ENCODE data around the gene PLXNA1.

The PLXNA1 gene

DNA sequence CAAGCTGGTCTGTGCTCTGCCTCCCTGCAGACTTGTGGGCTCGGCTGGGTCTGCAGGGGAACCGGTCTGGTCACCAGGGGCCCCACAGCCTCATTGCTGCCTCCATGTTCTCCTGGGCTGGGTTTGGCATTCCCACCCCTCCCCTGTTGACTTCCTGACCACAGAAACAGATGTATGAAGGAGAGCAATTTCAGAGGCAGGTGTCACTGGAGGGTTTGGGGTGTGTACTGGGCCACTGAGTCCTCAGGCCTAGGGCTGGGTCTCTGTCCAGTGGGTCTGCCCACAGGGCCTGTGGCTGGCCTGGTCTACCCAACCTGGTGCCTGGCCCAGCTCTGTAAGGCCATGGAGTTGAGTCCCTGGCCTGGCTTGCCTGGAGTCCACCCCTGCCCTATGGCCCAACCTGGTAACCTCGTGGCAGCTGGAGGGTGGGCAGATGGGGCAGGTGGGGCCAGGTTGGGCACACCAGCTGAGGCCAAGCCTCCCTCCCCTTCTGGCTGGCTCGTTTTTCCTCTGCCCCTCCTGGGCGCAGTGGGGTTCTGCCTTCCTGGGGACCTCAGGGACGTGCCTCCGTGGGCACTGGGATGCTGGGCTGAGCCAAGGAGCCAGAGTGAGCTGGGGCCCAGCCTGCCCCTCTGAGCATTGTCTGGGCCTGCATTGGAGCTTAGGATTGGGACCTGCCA is 20.8 kb downstream of the PLXNA1 start:
- no peak for DNase-seq

DNA sequence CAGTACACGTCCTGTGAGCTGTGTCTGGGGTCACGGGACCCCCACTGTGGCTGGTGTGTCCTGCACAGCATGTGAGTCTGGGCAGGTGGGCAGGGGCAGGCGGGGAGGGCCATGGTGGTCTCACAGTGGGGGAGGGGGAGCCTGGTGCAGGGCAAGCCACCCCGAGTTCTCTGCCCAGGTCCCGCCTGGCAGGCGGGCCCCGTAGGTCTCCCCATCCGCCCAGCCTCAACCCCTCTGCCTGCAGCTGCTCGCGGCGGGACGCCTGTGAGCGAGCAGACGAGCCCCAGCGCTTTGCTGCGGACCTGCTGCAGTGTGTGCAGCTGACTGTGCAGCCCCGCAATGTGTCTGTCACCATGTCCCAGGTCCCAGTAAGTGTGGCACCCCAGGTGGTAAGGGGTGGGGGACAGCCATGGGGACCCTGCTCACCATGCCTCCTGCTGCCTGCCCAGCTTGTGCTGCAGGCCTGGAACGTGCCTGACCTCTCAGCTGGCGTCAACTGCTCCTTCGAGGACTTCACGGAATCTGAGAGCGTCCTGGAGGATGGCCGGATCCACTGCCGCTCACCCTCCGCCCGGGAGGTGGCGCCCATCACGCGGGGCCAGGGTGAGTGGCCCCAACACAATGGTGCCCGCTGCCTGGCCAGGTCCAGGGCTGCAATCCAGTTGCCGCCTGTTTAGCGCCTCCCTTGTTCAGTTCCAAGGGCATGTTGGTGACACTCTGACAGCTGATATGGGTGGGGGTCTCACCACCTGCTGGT is 21.9 kb downstream of the PLXNA1 start:
- no peak for DNase-seq

DNA sequence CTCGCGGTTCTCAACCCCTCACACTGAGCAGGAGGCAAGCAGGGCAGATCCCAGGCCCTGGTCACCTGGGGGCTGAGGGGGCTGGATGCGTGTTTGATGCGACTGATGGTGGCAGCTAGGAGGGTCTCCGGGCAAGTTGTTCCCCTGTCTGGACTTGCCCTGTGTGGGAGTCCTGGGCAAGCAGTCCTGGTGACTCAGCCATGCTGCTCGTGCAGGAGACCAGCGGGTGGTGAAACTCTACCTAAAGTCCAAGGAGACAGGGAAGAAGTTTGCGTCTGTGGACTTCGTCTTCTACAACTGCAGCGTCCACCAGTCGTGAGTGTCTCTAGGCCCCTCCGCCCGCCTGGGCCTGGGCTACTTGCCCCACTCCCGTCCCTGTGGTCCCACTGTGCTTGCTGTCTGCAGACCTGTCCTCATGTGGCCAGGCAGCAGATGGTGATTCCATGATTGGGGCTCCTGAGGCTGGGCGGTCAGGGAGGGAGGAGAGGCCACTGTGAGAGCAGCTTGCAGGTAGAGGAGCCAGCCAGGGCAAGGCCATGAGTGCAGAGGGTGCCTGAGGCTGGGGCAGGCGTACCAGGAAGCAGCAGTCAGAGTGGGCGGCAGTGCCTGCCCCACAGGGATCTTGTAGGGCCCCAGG is 23.1 kb downstream of the PLXNA1 start:
- DNase-seq: no peak

- DNase-seq: no peak
These were observed 24.0 kb downstream of the PLXNA1 start for GRCh38 chr3:127006781-127007436.

DNA sequence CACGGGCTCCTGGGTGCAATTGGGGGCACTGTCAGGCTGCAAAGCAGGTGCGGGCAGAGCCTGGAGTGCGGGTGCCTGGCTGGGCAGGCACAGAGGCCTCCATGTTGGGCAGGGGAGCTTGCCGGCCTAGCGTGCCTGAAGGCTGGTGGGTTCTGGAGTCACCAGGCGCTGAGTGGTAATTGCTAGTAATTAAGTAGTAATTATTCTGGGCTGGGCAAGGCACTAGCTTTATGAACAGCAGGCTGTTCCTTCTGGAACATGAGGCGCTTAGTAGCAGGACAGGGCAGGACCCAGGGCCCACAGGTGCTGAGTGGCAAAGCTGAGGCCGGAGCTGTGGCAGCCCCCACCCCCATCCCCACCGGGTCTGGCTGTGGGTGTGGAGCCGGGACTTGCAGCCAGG is 25.3 kb downstream of the PLXNA1 start:
- DNase-seq: no peak

- no peak for DNase-seq
These were observed 26.6 kb downstream of the PLXNA1 start for GRCh38 chr3:127009531-127009930.

- no peak for DNase-seq
These were observed 28.5 kb downstream of the PLXNA1 start for GRCh38 chr3:127011270-127011992.

GRCh38 chr3:127012091-127012490 is 29.2 kb downstream of the PLXNA1 start:
- DNase-seq: no peak

DNA sequence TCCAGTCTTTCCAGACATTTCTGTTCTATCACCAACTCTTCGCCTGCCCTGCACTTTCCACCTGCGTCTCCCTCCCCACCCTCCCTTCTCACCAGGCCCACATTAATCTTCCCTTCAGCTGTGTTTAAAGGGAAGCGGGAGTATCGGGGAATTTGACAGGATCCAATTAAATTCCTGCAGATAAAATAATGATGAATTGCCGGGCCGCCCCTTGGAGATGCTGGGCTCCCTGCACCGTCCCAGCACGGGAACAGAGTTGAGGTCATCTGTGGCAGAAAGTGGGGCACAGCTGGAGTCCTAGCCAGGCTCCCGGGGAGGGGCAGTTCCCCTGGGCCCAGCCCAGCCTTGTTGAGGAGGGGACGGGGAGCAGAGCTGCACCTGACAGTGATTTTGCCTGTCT is 30.3 kb downstream of the PLXNA1 start:
- no peak for DNase-seq

GRCh38 chr3:127013758-127014535 is 31.0 kb downstream of the PLXNA1 start:
- DNase-seq: no peak

DNA sequence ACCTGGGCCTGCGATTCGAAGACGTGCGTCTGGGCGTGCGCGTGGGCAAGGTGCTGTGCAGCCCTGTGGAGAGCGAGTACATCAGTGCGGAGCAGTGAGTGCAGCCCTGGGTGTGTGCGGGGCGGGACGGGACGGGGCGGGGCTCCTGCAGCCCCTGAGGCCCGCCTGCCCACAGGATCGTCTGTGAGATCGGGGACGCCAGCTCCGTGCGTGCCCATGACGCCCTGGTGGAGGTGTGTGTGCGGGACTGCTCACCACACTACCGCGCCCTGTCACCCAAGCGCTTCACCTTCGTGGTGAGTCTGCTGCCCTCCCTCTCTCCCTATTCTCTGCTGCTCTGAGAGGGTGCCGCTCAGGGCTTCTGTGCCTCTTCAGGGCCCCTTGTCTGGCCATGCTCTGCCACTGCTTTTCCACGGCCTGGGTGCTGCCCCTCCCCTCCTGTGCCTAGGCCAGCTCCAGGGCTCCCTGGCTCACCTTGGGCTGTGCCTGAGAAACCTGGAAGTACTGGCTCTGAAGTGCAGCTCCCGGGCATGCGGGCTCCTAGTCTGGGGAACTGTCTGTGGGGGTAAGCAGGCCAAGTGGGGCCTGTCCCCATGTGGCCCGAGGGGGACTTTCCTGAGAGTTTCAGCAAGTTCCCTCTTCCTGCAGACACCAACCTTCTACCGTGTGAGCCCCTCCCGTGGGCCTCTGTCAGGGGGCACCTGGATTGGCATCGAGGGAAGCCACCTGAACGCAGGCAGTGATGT is 31.8 kb downstream of the PLXNA1 start:
- no peak for DNase-seq

DNA sequence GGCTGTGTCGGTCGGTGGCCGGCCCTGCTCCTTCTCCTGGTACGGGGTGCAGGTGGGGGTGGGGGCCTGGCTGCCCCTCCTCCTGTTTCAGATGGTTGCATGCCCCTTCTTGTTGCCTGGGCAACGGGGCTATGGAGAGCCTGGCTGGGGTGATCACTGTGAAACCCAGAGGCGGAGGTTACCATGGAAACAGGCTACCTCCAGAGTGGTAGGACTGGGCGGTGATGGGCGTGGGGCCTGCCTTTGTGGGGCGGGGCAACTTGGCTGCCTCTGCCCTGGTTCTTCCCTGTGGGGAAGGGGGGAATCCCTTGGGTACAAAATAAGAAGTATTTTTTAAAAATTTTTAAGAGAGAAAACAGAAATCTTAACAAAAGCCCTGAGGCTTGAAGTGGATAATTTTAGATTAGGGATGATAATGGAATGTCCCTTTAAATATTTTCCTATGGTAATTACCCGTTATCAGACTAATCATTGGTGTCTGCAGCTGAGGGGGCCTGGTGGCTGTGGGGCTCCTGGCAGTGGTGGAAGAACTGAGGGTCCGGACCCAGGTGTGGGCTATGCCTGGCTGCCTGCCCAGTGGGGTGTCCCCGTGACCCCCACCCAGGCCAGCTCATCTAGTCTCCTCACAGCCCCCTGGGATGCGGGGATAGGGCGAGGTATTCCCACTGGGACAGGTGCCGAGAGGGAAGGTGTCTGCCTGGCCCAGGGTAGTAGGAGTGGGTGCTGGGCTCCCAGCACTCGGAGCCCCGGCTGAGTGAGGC is 32.5 kb downstream of the PLXNA1 start:
- no peak for DNase-seq

- DNase-seq: no peak
These were observed 33.1 kb downstream of the PLXNA1 start for GRCh38 chr3:127016043-127016343.

DNA sequence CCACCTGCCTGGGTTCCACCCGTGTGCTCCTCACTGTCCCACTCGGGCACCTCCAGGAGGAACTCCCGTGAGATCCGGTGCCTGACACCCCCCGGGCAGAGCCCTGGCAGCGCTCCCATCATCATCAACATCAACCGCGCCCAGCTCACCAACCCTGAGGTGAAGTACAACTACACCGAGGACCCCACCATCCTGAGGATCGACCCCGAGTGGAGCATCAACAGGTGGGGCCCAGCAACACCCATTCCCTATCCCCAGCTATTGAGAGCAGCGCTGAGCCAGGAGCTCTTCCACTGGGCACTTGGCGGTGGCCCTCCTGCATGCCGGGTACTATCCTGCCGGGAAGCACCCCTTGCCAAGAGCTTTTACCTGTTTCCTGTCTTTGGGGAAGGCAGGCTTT is 33.5 kb downstream of the PLXNA1 start:
- no peak for DNase-seq

GRCh38 chr3:127017229-127017628 is 34.3 kb downstream of the PLXNA1 start:
- no peak for DNase-seq

- no peak for DNase-seq
These were observed 34.9 kb downstream of the PLXNA1 start for GRCh38 chr3:127017781-127018180.

DNA sequence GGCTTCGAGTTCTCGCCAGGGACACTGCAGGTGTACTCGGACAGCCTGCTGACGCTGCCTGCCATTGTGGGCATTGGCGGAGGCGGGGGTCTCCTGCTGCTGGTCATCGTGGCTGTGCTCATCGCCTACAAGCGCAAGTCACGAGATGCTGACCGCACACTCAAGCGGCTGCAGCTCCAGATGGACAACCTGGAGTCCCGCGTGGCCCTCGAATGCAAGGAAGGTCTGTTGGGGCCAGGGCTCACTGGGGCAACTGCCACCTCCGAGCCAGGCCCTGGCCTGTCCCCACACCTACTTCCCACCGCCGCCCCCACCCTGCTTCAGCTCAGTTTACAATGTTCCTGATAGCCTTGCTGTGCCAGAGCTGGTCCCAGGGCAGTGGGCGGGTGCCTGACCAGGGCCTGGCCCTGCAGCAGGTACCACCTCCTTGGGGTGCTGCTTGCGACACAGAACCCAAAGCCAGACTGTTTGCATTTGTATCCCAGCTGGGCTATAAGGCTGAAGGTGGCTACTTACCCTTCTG is 35.5 kb downstream of the PLXNA1 start:
- no peak for DNase-seq

DNA sequence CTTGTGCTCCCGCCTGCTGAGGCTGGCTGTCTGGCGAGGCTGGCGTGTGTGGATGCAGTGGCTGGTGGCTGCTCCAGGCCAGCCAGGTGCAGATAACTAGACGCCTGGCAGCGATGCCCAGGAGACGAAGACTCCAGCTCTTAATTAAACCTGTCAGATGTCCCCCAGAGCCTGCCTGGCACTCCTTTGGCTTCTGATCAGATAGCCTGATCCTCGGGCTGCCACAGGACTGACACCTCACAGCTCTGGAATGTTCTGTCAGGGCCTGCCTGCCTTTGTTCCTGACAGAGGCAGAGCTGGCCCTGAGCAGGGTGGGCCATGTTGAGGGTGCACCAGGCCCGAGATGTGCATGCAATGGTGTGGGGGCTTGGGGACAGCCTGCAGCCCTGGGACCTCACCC is 36.5 kb downstream of the PLXNA1 start:
- no peak for DNase-seq

DNA sequence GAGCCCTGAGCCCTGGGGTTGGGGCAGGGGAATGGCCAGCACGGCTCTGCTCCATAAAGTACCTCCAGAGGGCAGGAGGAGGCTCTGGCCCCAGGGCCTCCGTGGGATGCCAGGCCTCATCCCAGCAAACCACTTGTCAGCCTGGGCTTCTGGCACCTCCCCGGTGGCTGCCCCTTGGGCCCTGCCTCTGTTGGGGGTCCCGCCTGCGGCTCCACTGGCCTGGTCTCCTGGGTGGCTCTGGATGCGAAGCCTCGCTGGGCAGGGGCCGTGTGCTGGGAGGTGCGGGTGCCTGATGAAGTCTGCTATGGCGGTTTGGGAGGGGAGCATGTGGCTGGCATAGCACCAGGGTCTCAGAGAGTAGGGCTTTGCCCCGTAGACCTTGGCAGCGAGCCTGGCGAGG is 37.6 kb downstream of the PLXNA1 start:
- no peak for DNase-seq

GRCh38 chr3:127022849-127023248 is 39.9 kb downstream of the PLXNA1 start:
- no peak for DNase-seq

- DNase-seq: no peak
These were observed 42.5 kb downstream of the PLXNA1 start for GRCh38 chr3:127025456-127025855.
